ENCODE data around the gene HDAC7.
"Not testable (repeated sequence)": the region's sequence is repeated elsewhere in the genome, so short reads cannot be mapped to it uniquely, and the experiment has no call there.

The HDAC7 gene

DNA sequence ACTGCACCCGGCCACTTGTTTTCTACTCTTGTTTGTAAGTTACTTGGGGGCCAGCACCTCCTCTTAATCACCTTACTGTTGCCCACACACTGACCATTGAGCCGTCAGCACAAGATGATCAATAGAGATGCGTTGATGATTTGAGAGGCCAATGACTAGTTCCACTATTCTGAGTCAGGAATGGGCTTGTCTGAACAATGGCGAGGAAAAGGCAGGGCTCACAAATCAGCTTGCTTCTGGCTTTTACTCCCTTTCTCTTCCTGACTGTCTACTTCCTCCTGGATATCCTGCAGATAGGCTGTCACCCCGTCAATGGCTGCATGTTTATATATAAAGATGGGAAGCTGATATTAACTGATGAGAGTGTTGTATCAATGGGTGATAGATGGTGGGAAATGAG lies 29.1 kb upstream of the HDAC7 start:
- H3K27ac ChIP-seq = no peak overlapping the region
- TF ChIP-seq, protein P1, sequence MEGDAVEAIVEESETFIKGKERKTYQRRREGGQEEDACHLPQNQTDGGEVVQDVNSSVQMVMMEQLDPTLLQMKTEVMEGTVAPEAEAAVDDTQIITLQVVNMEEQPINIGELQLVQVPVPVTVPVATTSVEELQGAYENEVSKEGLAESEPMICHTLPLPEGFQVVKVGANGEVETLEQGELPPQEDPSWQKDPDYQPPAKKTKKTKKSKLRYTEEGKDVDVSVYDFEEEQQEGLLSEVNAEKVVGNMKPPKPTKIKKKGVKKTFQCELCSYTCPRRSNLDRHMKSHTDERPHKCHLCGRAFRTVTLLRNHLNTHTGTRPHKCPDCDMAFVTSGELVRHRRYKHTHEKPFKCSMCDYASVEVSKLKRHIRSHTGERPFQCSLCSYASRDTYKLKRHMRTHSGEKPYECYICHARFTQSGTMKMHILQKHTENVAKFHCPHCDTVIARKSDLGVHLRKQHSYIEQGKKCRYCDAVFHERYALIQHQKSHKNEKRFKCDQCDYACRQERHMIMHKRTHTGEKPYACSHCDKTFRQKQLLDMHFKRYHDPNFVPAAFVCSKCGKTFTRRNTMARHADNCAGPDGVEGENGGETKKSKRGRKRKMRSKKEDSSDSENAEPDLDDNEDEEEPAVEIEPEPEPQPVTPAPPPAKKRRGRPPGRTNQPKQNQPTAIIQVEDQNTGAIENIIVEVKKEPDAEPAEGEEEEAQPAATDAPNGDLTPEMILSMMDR (IDR thresholded peaks at IDR 0.05) = no peak
- TF ChIP-seq ZFX (IDR thresholded peaks at IDR 0.05; ENCODE audit: borderline replicate concordance) = no peak

DNA sequence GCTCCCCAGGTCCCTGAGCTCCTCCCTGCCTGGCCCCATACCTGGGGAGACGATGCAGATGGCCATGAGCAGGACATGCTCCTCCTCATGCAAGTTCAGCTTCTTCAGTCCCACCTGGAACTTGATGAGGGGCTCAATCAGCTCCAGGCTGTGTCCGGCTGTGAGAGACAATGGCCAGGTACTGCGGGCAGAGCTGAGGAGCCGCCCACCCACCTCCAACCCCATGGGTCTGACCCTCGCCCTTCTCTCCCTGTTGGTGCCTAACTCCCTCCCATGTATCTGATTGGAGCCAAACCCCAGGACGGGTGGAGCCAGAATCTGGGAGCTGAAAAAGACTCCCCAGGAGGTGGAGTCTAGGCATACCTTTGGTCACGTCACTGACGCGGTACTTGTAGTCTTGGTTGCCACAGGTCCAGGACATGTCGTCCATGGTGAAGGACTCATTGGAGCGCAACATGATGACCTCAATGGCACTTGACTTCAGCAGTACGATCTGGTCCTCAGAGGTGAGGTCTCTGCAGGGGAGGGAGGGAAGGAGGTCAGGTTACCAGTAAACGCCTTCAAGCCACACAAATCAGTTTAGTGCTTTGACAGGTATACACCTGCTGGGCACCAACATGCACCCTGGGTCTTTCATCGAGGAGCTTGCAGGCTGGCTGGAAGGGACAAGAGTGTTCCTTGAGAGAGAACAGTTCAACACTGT lies 26.7 kb upstream of the HDAC7 start:
- H3K27ac ChIP-seq = no peak overlapping the region
- TF ChIP-seq ZFX (IDR thresholded peaks at IDR 0.05; ENCODE audit: borderline replicate concordance) = no peak
- TF ChIP-seq, protein P1 (IDR thresholded peaks at IDR 0.05) = no peak

DNA sequence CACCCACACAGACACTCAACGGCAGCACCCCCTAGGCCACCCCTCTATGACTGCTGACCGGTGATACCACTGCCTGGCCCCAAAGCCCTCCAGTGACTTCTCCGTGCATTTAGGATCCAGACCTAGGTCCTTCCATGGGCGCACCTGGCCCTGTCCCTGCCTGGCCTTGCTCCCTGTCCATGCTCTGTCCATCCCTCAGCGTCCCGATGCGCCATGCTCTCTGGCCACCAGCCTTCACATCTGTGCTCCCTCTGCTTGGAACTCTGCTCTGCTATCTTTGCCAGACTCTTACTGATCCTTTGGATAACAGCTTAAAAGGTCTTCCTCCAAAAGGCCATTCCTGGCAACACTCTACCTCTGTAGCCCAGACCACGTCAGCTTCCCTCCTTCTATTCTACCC lies 25.4 kb upstream of the HDAC7 start:
- TF ChIP-seq, protein P1 (IDR thresholded peaks at IDR 0.05) = no peak
- no peak for TF ChIP-seq ZFX (IDR thresholded peaks at IDR 0.05; ENCODE audit: borderline replicate concordance)
- no peak overlapping the region for H3K27ac ChIP-seq

DNA sequence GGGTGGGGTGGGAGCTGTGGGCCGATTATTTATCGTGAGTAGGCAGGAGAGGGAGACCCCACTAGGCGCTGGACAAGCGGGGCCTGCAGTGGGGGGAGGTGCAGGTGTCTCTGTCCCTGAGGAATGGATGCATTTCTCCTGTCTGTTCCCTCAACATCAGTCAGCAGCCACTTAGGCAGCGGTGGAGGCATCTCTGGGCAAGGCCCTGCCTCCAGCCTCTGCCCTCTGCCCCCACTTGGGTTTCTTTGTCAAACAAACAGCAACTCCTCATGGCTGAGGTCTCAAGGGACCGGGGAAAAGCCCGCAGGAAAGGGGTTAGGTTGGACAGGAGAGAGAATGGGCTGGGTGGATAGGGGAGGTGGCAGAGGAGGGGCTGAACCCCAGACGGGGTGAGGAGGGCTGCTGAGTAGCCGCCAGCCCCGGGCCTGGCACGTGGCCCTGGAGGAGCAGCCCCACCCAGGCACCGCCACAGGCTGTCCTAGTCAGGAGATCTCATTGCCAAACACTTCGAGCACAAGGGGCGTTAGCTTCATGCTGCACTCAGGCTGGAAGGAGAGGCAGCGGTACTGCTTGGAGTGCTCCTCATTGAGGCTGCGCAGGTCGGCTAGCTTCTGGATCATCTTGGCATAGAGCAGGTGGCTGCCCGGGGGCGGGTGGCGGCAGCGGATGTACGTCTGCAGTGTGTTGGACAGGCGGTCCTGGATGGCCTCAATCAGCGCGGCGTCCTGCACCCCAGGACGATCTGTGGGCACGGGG lies 24.7 kb upstream of the HDAC7 start:
- H3K27ac ChIP-seq = no peak overlapping the region
- no peak for TF ChIP-seq ZFX (IDR thresholded peaks at IDR 0.05; ENCODE audit: borderline replicate concordance)
- TF ChIP-seq, protein P1 (IDR thresholded peaks at IDR 0.05) = no peak

DNA sequence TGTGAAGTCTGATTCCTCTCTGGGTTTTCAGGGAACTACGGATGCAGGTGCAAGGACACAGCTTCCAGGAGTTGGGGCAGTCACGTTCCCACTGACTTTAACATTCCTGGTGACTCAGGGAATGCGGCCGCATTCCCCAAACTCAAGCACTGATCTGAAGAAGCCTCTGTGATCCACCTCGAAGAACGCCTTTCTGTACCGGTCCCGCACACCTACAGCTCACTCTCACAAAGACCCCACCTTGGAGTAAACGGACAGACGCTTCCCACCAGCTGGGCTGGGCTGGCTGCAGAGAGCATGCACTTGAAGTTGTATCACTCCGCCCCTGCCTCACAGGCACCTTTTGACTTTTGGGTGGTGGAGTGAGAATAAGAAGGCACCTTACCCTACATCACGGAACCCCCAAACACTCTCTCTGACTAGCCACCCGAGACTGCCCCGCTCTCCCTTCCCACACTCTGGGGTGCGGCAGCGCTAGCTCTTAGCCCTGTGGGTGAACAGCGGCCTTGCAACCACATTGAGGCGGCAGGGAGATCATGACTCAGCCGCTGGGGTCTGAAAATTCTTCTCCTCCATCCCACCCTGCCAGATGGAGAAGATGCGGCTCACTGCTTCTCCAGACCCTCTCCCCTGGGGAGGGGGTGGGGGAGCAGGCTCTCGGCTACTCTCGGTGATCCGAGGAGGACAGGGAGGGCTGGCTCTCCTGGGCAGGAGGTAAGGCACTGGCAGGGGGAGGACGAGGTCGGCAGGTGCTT lies 23.7 kb upstream of the HDAC7 start:
- no peak overlapping the region for H3K27ac ChIP-seq
- TF ChIP-seq ZFX (IDR thresholded peaks at IDR 0.05; ENCODE audit: borderline replicate concordance) = no peak
- TF ChIP-seq, protein P1 (IDR thresholded peaks at IDR 0.05) = no peak

DNA sequence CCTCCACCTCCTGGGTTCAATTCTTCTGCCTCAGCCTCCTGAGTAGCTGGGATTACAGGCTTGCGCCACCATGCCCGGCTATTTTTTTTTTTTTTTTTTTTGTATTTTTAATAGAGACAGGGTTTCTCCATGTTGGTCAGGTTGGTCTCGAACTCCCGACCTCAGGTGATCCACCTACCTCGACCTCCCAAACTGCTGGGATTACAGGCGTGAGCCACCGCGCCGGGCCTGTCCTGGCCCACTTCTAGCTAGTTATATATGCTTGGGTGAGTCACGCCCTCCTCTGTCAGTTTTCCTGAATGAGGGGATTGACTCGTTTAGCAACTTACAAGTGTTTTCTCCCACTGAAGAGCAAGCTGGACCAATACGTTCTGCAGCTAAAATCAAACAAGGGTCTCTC lies 22.8 kb upstream of the HDAC7 start:
- not testable (repeated sequence) for H3K27ac ChIP-seq

GRCh38 chr12:47841910-47842309 lies 22.2 kb upstream of the HDAC7 start:
- TF ChIP-seq, protein P1 (IDR thresholded peaks at IDR 0.05) = no peak
- no peak for TF ChIP-seq ZFX (IDR thresholded peaks at IDR 0.05; ENCODE audit: borderline replicate concordance)
- H3K27ac ChIP-seq = no peak overlapping the region
